ENCODE measurements around the gene MLPH.

MLPH gene

GRCh38 chr2:237527766-237528165 is 40.7 kb downstream of the MLPH start:
- Histone ChIP-seq H2AK5ac (ENCODE audit: low read depth, low read length) (no peak overlapping the region), H3K27me3 (ENCODE audit: control insufficient read depth in 3 of 3, insufficient read depth in 3 of 3, low read depth in 1 of 3, low read length in 3 of 3) (peaks cover 0 to 6% (median 0%) of the 10 kb centered on the region in 3 experiments), H2BK15ac (ENCODE audit: low read length) (no peak overlapping the region), H3K23ac (ENCODE audit: low read depth, low read length, poor library complexity) (no peak overlapping the region), H3K14ac (ENCODE audit: low read length) (no peak overlapping the region), H3K4me1 (ENCODE audit: control insufficient read depth in 2 of 2, insufficient read depth in 1 of 2, low read depth in 1 of 2, low read length in 2 of 2) (peaks cover 0 to 4% of the 10 kb centered on the region in 2 donors), H3K9me3 (replicated peaks in 1 of 2; ENCODE audit: control insufficient read depth in 2 of 2, insufficient read depth in 1 of 2, low read depth in 1 of 2, low read length in 2 of 2) (no peaks in the 10 kb centered on the region), H3K27ac (replicated peaks; ENCODE audit: low read length) (no peak overlapping the region), H2BK120ac (ENCODE audit: low read depth, low read length) (no peak overlapping the region), H2BK12ac (ENCODE audit: low read length) (no peak overlapping the region), H3K36me3 (replicated peaks in 1 of 2; ENCODE audit: control insufficient read depth in 2 of 2, insufficient read depth in 2 of 2, low read length in 2 of 2) (no peaks in the 10 kb centered on the region), H2AFZ (ENCODE audit: low read length) (no peak overlapping the region), H3K9ac (ENCODE audit: low read depth, low read length, poor library complexity) (no peak overlapping the region), H2BK5ac (ENCODE audit: low read length) (no peak overlapping the region), H3K4ac (ENCODE audit: low read length) (no peak overlapping the region), H4K8ac (ENCODE audit: low read depth, low read length) (no peak overlapping the region), H3K4me2 (ENCODE audit: insufficient read depth, low read length, poor library complexity, severe bottlenecking) (no peak overlapping the region), H3K18ac (ENCODE audit: low read length) (no peak overlapping the region), H4K91ac (ENCODE audit: low read depth, low read length, poor library complexity) (no peak overlapping the region), H3K4me3 (ENCODE audit: low read length in 2 of 2) (no peak overlapping the region), H3K79me1 (ENCODE audit: low read depth, low read length) (no peaks in the 10 kb centered on the region)
- DNase-seq (ENCODE audit: low spot score): no peak
- WGBS, 2 donors (ENCODE audit: extremely low coverage in 2 of 2, insufficient read length in 2 of 2, insufficient replicate concordance in 1 of 2): no CpG with 5 or more reads among the region's 5 CpGs

GRCh38 chr2:237529452-237530402 is 42.7 kb downstream of the MLPH start:
- Histone ChIP-seq H3K4me3 (ENCODE audit: low read length in 2 of 2) (no peak overlapping the region), H3K27ac (replicated peaks; ENCODE audit: low read length) (no peak overlapping the region), H3K4ac (ENCODE audit: low read length) (no peak overlapping the region), H3K27me3 (ENCODE audit: control insufficient read depth in 3 of 3, insufficient read depth in 3 of 3, low read depth in 1 of 3, low read length in 3 of 3) (peaks cover 0 to 6% (median 0%) of the 10 kb centered on the region in 3 experiments), H3K14ac (ENCODE audit: low read length) (no peak overlapping the region), H2BK15ac (ENCODE audit: low read length) (no peak overlapping the region), H2AFZ (ENCODE audit: low read length) (no peak overlapping the region), H3K9ac (ENCODE audit: low read depth, low read length, poor library complexity) (no peak overlapping the region), H2BK120ac (ENCODE audit: low read depth, low read length) (no peak overlapping the region), H4K8ac (ENCODE audit: low read depth, low read length) (no peak overlapping the region), H4K91ac (ENCODE audit: low read depth, low read length, poor library complexity) (no peak overlapping the region), H3K4me1 (ENCODE audit: control insufficient read depth in 2 of 2, insufficient read depth in 1 of 2, low read depth in 1 of 2, low read length in 2 of 2) (peaks cover 0 to 4% of the 10 kb centered on the region in 2 donors), H2AK5ac (ENCODE audit: low read depth, low read length) (peak overlapping the region; percentile 36), H3K4me2 (ENCODE audit: insufficient read depth, low read length, poor library complexity, severe bottlenecking) (no peak overlapping the region), H3K23ac (ENCODE audit: low read depth, low read length, poor library complexity) (peak overlapping the region; percentile 81), H2BK5ac (ENCODE audit: low read length) (no peak overlapping the region), H3K36me3 (replicated peaks in 1 of 2; ENCODE audit: control insufficient read depth in 2 of 2, insufficient read depth in 2 of 2, low read length in 2 of 2) (no peaks in the 10 kb centered on the region), H3K79me1 (ENCODE audit: low read depth, low read length) (no peaks in the 10 kb centered on the region), H3K18ac (ENCODE audit: low read length) (peak overlapping the region; percentile 19), H3K9me3 (replicated peaks in 1 of 2; ENCODE audit: control insufficient read depth in 2 of 2, insufficient read depth in 1 of 2, low read depth in 1 of 2, low read length in 2 of 2) (no peaks in the 10 kb centered on the region), H2BK12ac (ENCODE audit: low read length) (no peak overlapping the region)
- DNase-seq (ENCODE audit: low spot score): no peak
- WGBS, 2 donors (ENCODE audit: extremely low coverage in 2 of 2, insufficient read length in 2 of 2, insufficient replicate concordance in 1 of 2): no CpG with 5 or more reads among the region's 19 CpGs

DNA sequence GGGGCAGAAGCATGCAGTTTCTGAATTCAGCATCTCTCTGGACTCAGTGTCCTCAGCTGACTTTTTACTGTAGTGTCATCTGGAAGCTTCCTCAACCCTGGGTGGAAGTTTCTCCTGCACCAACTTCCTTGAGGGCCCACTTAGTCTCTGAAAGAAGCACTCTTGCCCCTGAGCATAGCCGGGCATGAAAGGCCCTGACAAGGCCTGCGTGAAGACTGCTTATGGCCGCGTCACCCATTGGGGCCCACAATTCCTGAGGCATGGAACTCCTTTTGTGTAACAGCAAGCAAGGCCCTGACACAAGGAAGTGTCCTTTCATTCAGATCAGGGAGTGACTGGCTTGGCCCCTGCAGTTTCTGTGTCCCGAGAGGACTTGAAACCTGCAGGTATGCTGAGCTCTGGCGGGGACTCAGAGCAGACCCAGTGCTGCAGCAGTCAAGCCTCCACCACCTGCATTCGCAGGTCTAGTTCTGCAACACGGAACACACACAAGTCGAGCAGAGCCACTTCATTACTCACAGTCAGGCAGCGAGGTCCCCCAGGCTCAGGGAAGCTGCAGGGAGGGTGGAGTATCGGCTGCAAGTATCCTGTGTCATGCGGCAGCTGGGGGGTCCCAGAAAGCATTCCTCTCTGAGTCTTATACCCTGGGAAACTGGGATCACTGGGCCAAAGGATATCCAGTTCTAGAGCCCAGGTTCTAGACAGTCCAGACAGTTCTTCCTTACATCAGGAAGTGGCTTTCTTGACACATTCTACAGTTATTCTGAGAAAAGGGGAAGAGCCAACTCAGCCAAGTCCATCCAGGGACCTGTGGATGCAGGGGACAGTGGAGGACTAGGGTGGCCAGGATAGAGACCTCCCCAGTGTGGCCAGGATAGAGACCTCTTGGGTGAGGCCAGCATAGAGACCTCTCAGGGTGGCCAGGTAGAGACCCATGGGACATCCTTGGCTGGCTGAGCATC is 43.7 kb downstream of the MLPH start:
- Histone ChIP-seq H4K8ac (ENCODE audit: low read depth, low read length) (no peak overlapping the region), H2BK15ac (ENCODE audit: low read length) (no peak overlapping the region), H3K79me1 (ENCODE audit: low read depth, low read length) (no peaks in the 10 kb centered on the region), H2BK12ac (ENCODE audit: low read length) (no peak overlapping the region), H2AFZ (ENCODE audit: low read length) (no peak overlapping the region), H3K4me3 (ENCODE audit: low read length in 2 of 2) (no peak overlapping the region), H3K23ac (ENCODE audit: low read depth, low read length, poor library complexity) (no peak overlapping the region), H3K14ac (ENCODE audit: low read length) (peak overlapping the region; percentile 42), H3K36me3 (replicated peaks in 1 of 2; ENCODE audit: control insufficient read depth in 2 of 2, insufficient read depth in 2 of 2, low read length in 2 of 2) (no peaks in the 10 kb centered on the region), H3K18ac (ENCODE audit: low read length) (no peak overlapping the region), H3K4me2 (ENCODE audit: insufficient read depth, low read length, poor library complexity, severe bottlenecking) (no peak overlapping the region), H3K27ac (replicated peaks; ENCODE audit: low read length) (no peak overlapping the region), H3K4me1 (ENCODE audit: control insufficient read depth in 2 of 2, insufficient read depth in 1 of 2, low read depth in 1 of 2, low read length in 2 of 2) (peaks cover 0 to 4% of the 10 kb centered on the region in 2 donors), H3K9me3 (replicated peaks in 1 of 2; ENCODE audit: control insufficient read depth in 2 of 2, insufficient read depth in 1 of 2, low read depth in 1 of 2, low read length in 2 of 2) (no peaks in the 10 kb centered on the region), H2BK5ac (ENCODE audit: low read length) (no peak overlapping the region), H3K4ac (ENCODE audit: low read length) (no peak overlapping the region), H3K9ac (ENCODE audit: low read depth, low read length, poor library complexity) (no peak overlapping the region), H2BK120ac (ENCODE audit: low read depth, low read length) (no peak overlapping the region), H4K91ac (ENCODE audit: low read depth, low read length, poor library complexity) (no peak overlapping the region), H2AK5ac (ENCODE audit: low read depth, low read length) (no peak overlapping the region), H3K27me3 (ENCODE audit: control insufficient read depth in 3 of 3, insufficient read depth in 3 of 3, low read depth in 1 of 3, low read length in 3 of 3) (peaks cover 0 to 9% (median 0%) of the 10 kb centered on the region in 3 experiments)
- DNase-seq (ENCODE audit: low spot score): no peak
- no CpG with 5 or more reads among the region's 12 CpGs for WGBS, 2 donors (ENCODE audit: extremely low coverage in 2 of 2, insufficient read length in 2 of 2, insufficient replicate concordance in 1 of 2)
